HL-60/S4 (cell line): ENCODE measurements around the gene ETS1.

Source experiments
- in situ Hi-C: fragments of 300-500 bp; cut with MboI; formaldehyde crosslinking; loops from 2 replicates; pipeline ENCODE4 v1.14.3; 2022; ENCODE audit warnings: low sequenced_read_pairs

Gene ETS1

GRCh38 chr11:128417607-128418324 is 169.6 kb downstream of the ETS1 start:
- in situ Hi-C loops = no loop called here

GRCh38 chr11:128416976-128417375 is 170.4 kb downstream of the ETS1 start:
- in situ Hi-C loops = no loop called here

GRCh38 chr11:128415539-128415938 is 171.8 kb downstream of the ETS1 start:
- in situ Hi-C loops = no loop called here

GRCh38 chr11:128412847-128413791 is 174.2 kb downstream of the ETS1 start:
- in situ Hi-C loops = no loop called here

GRCh38 chr11:128411812-128412211 is 175.5 kb downstream of the ETS1 start:
- in situ Hi-C loops = no loop called here

- in situ Hi-C loops = no loop called here
These were observed 176.2 kb downstream of the ETS1 start for GRCh38 chr11:128411150-128411549.

- in situ Hi-C loops = no loop called here
These were observed 177.9 kb downstream of the ETS1 start for GRCh38 chr11:128409476-128409875.
